HG02943 (cell line): ENCODE results near the gene RIOK3.
"Not testable (repeated sequence)": the region's sequence is repeated elsewhere in the genome, so short reads cannot be mapped to it uniquely, and the experiment has no call there.

ENCODE experiments used
- ATAC-seq: cut with Tn5 transposase; IDR thresholded peaks from one replicate; pipeline ENCODE4 v1.9.1; 2021; ENCODE audit warnings: mild to moderate bottlenecking, low read depth, moderate library complexity; ENCODE audit not compliant: unreplicated experiment

RIOK3 gene

DNA sequence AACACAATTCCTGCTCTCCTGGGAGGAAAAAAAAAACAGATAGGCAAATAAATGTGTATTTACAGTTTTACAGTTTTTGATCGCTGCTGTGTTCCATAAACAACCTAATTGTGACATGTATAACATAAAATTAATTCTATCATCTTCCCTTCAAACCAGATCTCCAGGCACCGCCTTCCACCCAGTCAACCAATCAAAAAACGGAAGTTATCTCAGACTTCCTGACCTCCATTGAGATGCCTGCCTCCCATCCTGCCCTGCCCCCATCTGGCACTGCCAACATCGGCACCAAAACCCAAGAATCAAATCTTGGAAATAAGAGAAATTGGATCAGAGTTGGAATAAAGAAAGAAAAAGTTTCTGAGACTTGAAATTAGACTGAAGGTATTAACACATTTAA, 3.1 kb upstream of the RIOK3 start:
- ATAC-seq: no peak

GRCh38 chr18:23451011-23451410, 2.1 kb upstream of the RIOK3 start:
- ATAC-seq: no peak

- ATAC-seq: no peak
Measured at GRCh38 chr18:23451491-23451890, 1.6 kb upstream of the RIOK3 start.

DNA sequence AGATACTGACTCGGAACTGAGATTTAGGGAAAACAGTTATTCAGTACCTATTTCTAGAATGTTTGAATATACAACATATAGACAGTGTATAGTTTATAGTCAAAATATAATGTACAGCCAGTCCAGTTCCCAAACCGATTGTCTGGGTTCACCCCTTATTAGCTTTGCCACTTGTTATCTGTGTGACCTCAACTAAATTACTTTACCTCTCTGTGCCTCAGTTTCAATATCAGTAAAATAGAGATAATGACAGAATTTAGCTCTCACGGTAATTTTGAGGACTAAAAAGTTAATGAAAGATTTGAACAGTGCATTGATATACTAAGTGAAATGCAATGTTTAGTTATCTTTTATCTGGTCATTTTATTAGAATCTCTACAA, 750 bp upstream of the RIOK3 start:
- no peak for ATAC-seq

DNA sequence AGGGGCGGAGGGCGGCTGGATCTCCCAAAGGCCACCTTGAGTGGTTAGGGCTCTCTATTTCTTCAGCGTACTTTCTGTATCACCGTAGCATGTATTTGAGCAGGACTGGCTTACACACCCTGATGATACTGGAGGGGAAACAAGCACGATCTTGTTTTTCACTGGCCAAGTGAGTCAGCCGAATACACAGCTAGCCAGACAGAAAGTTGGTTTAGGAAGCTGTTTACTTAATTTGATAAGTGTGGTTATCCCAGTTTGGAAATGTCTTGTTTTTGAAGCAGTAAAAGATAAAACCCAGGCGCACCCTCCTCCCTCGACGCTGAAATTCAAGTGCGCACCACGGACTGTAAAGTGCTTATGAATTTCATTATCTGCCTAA, 582 bp downstream of the RIOK3 start:
- peak; percentile 0 for ATAC-seq

- ATAC-seq: no peak
Measured at GRCh38 chr18:23456835-23457234, 3.7 kb downstream of the RIOK3 start.

GRCh38 chr18:23458830-23459529, 5.9 kb downstream of the RIOK3 start:
- no peak for ATAC-seq

DNA sequence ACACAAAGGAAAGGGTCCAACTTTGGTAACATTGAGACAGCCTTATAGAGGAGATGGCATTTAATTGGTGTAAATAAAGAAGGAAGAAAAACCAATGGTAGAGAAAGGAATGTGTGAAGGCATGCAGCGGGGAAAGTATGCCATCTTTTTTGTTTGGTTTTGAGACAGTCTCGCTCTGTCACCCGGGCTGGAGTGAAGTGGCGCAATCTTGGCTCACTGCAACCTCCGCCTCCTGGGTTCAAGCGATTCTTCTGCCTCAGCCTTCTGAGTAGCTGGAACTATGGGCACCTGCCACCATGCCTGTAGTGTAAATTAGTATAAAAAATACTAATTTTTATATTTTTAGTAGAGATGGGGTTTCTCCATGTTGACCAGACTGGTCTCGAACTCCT, 6.4 kb downstream of the RIOK3 start:
- ATAC-seq: no peak

- ATAC-seq: no peak
Measured at GRCh38 chr18:23460285-23461273, 7.5 kb downstream of the RIOK3 start.

- no peak for ATAC-seq
Measured at GRCh38 chr18:23462876-23463275, 9.8 kb downstream of the RIOK3 start.

- ATAC-seq: no peak
Measured at GRCh38 chr18:23468753-23469459, 15.8 kb downstream of the RIOK3 start.

DNA sequence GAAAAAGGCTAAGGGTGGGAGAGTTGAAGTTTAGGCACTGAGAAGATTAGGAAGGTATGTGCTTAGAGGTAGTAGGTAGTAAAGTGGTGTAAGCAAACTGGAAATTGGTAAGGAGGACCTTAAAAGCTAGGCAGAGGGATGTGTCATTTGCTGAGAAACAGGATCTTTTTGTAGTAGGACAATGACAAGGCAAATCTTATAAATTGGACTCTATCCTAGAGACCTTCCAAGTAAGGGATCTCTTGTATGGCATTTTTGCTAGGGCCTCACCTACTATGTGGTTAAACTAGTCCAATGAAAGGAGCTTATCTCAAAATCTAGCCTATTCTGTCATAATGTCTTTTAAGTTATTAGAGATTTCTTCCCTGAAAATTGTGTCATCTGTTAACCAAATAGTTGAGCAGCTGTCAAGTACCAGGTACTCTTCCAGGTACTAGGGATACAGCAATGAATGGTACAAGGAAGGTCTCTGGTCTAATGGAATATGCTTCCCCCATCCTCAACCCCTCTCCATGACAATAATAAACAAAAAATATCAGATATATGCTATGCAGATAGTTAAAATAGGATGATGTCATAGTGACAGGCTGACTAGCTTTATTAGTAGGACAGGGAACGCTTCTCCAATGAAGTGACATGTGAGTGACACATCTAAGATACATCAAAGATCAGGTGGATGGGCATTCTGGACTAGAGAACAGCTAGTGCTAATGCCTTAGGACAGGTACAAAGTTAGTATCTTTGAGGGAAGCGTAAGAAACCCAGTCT, 17.7 kb downstream of the RIOK3 start:
- ATAC-seq: no peak

DNA sequence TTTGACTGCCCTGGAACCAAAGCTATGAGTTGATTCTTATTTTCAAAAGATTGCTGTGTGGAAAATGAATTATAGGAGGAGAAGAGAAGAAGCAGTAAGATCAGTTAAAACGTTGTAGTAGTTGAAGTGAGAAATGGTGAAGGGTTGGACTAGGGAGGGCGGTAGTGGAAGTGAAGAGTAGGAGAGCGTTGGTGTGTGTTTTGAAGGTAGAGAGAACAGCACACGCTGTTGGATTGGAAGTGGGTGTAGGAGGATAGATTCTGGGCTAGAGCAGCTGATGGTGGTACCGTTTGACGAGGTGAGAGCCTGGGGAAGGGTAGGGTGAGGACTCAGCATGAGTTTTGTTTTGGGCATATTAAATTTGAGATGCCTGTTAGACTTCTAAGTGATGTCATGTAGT, 18.4 kb downstream of the RIOK3 start:
- no peak for ATAC-seq

- no peak for ATAC-seq
Measured at GRCh38 chr18:23479829-23480505, 26.9 kb downstream of the RIOK3 start.

DNA sequence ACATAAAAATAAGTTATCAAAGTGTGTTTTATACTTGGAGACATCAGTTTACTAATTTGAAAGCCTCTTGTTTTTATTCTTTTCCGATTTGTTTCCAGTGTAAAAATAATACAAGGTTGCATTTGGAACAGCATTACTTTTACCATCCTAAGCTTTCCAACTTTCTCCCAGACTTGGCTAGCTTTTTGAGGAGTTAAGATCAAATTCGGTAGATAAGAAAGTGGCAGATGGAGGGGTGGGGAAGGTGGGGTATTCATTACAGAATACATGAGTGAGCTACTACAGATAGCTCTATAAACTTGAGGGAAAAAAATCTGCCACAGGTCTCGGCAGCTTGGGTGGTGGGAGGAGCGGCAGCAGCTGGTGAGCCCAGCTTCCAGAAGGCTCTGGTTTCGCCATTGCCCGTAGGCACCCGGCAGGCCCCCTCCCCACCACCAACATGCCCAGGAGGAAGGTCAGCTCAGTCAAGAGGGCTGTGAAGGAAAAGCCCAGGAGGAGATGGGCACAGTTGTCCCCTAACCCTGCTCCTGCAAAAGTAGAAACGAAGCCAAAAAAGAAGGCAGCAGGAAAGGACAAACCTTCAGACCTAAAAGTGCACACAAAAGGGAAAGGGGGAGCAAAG, 31.6 kb downstream of the RIOK3 start:
- ATAC-seq: no peak

- ATAC-seq: no peak
Measured at GRCh38 chr18:23485386-23485785, 32.3 kb downstream of the RIOK3 start.

DNA sequence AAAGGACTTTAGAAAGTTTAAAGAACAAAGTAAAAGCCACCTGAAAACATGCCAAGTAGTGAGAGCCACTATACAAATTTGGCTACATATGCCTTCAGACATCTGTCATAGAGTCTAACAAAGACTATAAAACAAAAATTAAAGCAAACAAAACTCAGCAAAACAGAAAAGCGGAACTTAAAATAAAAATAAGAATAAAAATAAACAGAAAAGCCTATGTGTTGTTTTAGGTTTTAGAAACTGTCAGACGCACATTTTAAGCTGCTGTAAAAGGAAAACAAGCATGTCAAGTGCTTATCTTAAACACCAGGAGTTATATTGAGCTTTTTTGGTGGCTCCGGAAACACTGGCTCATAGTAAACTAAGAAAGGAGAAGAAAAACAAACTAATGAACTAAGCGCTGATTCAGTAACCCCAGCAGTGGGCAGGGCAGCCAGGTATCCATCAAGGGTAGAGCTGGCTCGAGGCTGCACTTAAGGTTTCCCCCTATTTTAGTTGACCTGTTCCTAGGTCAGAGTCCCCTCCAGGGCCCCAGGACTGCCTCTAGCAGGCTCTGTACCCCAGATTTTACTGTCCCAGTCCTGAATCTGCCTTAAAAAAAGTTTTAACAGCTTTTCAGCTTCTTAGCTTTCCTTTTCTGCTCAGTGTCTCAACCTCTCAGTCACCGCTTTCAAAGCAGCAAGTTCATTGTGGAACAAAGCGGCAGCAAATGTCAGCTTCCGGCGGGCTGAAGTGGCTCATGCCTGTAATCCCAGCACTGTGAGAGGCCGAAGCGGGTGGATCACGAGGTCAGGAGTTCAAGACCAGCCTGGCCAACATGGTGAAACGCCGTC, 34.9 kb downstream of the RIOK3 start:
- peak; percentile 63 for ATAC-seq

DNA sequence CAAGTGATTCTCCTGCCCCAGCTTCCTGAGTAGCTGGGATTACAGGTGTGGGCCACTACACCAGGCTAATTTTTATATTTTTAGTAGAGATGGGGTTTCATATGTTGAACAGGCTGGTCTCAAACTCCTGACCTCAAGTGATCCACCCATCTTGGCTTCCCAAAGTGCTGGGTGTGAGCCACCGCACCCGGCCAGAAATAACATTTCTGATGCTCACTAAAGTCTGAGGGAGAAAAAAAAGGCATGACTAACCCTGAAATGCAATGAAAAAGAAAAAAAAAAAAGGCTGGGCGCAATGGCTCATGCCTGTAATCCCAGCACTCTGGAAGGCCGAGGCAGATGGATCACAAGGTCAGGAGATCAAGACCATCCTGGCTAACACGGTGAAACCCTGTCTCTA, 36.5 kb downstream of the RIOK3 start:
- not testable (repeated sequence) for ATAC-seq

DNA sequence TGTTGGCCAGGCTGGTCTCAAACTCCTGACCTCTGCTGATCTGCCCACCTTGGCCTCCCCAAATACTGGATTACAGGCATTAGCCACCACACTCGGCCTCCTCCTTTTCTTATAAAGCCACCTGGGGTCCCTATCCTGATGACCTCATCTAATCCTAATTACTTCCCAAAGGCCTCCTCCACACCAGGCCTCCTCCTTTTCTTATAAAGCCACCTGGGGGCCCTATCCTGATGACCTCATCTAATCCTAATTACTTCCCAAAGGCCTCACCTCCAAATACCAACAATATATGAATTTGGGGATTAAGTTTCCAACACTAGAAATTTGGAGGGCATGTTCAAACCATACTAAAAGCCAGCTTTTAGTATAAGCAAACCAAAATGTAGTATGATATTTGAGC, 40.6 kb downstream of the RIOK3 start:
- no peak for ATAC-seq
